ENCODE measurements around the gene BANF2. TPM values are rescaled to one million over a fixed set of nuclear protein-coding genes. Genes with fewer than 3 reads are reported as not detected.

BANF2 gene
- total RNA-seq, 1 donor from 2014 or later = not detected

GRCh38 chr20:17782768-17783167 lies 83.0 kb downstream of the BANF2 start:
- no peak for DNase-seq (ENCODE audit: low spot score)
- H3F3A ChIP-seq (ENCODE audit: low read depth) = no peaks in the 10 kb centered on the region
- no peaks in the 10 kb centered on the region for H3K36me3 ChIP-seq
- Mint-ChIP-seq H3K4me1 (no peaks in the 10 kb centered on the region), H3K4me3 (no peak overlapping the region), H3K27ac (no peak overlapping the region), H3K27me3 (ENCODE audit: insufficient read depth, low read depth) (peaks cover 4% of the 10 kb centered on the region), H3K9me3 (peaks cover 12% of the 10 kb centered on the region), H3K36me3 (no peaks in the 10 kb centered on the region)
- H2AFZ ChIP-seq (replicated peaks) = no peak overlapping the region
- no peak overlapping the region for H3K4me2 ChIP-seq
- H3K4me1 ChIP-seq = no peaks in the 10 kb centered on the region
- H3K79me2 ChIP-seq (ENCODE audit: low read depth) = no peaks in the 10 kb centered on the region
- no peaks in the 10 kb centered on the region for H3K27me3 ChIP-seq
- no peak overlapping the region for H3K9ac ChIP-seq
- no peaks in the 10 kb centered on the region for H4K20me1 ChIP-seq (ENCODE audit: low read depth)
- no peak overlapping the region for H3K4me3 ChIP-seq
- TF ChIP-seq CTCF (IDR thresholded peaks at IDR 0.05) (no peak), EZH2phosphoT487 (IDR thresholded peaks at IDR 0.05) (no peak), EZH2 (IDR thresholded peaks at IDR 0.05) (no peak)
- H3K27ac ChIP-seq = no peak overlapping the region
- no peaks in the 10 kb centered on the region for H3K9me3 ChIP-seq (ENCODE audit: low read depth)

- Histone ChIP-seq H3K4me3 (no peak overlapping the region), H3K9ac (no peak overlapping the region), H3K27me3 (no peaks in the 10 kb centered on the region), H3K9me3 (ENCODE audit: low read depth) (no peaks in the 10 kb centered on the region), H3K4me1 (no peaks in the 10 kb centered on the region), H2AFZ (replicated peaks) (no peak overlapping the region), H3K27ac (no peak overlapping the region), H3K4me2 (no peak overlapping the region), H3F3A (ENCODE audit: low read depth) (no peaks in the 10 kb centered on the region), H3K79me2 (ENCODE audit: low read depth) (no peaks in the 10 kb centered on the region), H3K36me3 (no peaks in the 10 kb centered on the region), H4K20me1 (ENCODE audit: low read depth) (no peaks in the 10 kb centered on the region)
- H3K4me3 Mint-ChIP-seq = no peak overlapping the region
- peaks cover 5% of the 10 kb centered on the region for H3K9me3 Mint-ChIP-seq
- no peak for DNase-seq (ENCODE audit: low spot score)
- no peaks in the 10 kb centered on the region for H3K4me1 Mint-ChIP-seq
- H3K27me3 Mint-ChIP-seq (ENCODE audit: insufficient read depth, low read depth) = peaks cover 2% of the 10 kb centered on the region
- H3K36me3 Mint-ChIP-seq = no peaks in the 10 kb centered on the region
- no peak overlapping the region for H3K27ac Mint-ChIP-seq
- TF ChIP-seq EZH2phosphoT487 (IDR thresholded peaks at IDR 0.05) = no peak
- no peak for TF ChIP-seq CTCF (IDR thresholded peaks at IDR 0.05)
- no peak for TF ChIP-seq EZH2 (IDR thresholded peaks at IDR 0.05)
Measured at GRCh38 chr20:17783671-17784070, 83.9 kb downstream of the BANF2 start.

GRCh38 chr20:17785007-17785406 lies 85.2 kb downstream of the BANF2 start:
- TF ChIP-seq EZH2 (IDR thresholded peaks at IDR 0.05) (no peak), EZH2phosphoT487 (IDR thresholded peaks at IDR 0.05) (no peak), CTCF (IDR thresholded peaks at IDR 0.05) (no peak)
- no peak overlapping the region for H3K4me3 ChIP-seq
- no peaks in the 10 kb centered on the region for H3K79me2 ChIP-seq (ENCODE audit: low read depth)
- no peak overlapping the region for H3K27ac Mint-ChIP-seq
- H3K4me2 ChIP-seq = no peak overlapping the region
- H3K36me3 Mint-ChIP-seq = no peaks in the 10 kb centered on the region
- H3K9ac ChIP-seq = no peak overlapping the region
- no peak overlapping the region for H3K4me3 Mint-ChIP-seq
- H3K9me3 Mint-ChIP-seq = peaks cover 4% of the 10 kb centered on the region
- H3K4me1 ChIP-seq = no peaks in the 10 kb centered on the region
- H3K4me1 Mint-ChIP-seq = no peaks in the 10 kb centered on the region
- no peak overlapping the region for H3K27ac ChIP-seq
- peaks cover 2% of the 10 kb centered on the region for H3K27me3 Mint-ChIP-seq (ENCODE audit: insufficient read depth, low read depth)
- H3K9me3 ChIP-seq (ENCODE audit: low read depth) = no peaks in the 10 kb centered on the region
- DNase-seq (ENCODE audit: low spot score) = no peak
- no peaks in the 10 kb centered on the region for H3K36me3 ChIP-seq
- no peak overlapping the region for H2AFZ ChIP-seq (replicated peaks)
- H4K20me1 ChIP-seq (ENCODE audit: low read depth) = no peaks in the 10 kb centered on the region
- no peaks in the 10 kb centered on the region for H3K27me3 ChIP-seq
- H3F3A ChIP-seq (ENCODE audit: low read depth) = no peaks in the 10 kb centered on the region

Other genes starting within 250 kb of the BANF2 start
- not detected in 2 replicates for gene BFSP1, start 168.6 kb upstream of the BANF2 start, total RNA-seq (ENCODE audit: low replicate concordance)
- gene DSTN, start 129.9 kb upstream of the BANF2 start, total RNA-seq (ENCODE audit: low replicate concordance) = 107 and 158 TPM in 2 replicates
- 18.2 and 35.2 TPM in 2 replicates for gene RRBP1, start 17.7 kb upstream of the BANF2 start, total RNA-seq (ENCODE audit: low replicate concordance)